ENCODE measurements around the gene RNF11.

RNF11 gene

GRCh38 chr1:51298322-51298705, 62.2 kb downstream of the RNF11 start:
- DNase-seq = no peak

GRCh38 chr1:51299185-51299885, 63.3 kb downstream of the RNF11 start:
- DNase-seq = peak; percentile 5

GRCh38 chr1:51299981-51300670, 64.1 kb downstream of the RNF11 start:
- DNase-seq = no peak

- no peak for DNase-seq
These were observed 65.2 kb downstream of the RNF11 start for GRCh38 chr1:51301152-51301843.

- DNase-seq = peak; percentile 12
These were observed 65.7 kb downstream of the RNF11 start for GRCh38 chr1:51301844-51302162.

- no peak for DNase-seq
These were observed 66.2 kb downstream of the RNF11 start for GRCh38 chr1:51302270-51302669.

- no peak for DNase-seq
These were observed 66.7 kb downstream of the RNF11 start for GRCh38 chr1:51302746-51303145.

GRCh38 chr1:51303315-51303714, 67.2 kb downstream of the RNF11 start:
- no peak for DNase-seq

GRCh38 chr1:51303751-51304251, 67.7 kb downstream of the RNF11 start:
- DNase-seq = no peak

GRCh38 chr1:51304360-51304759, 68.3 kb downstream of the RNF11 start:
- DNase-seq = no peak

- no peak for DNase-seq
These were observed 69.3 kb downstream of the RNF11 start for GRCh38 chr1:51305371-51305823.

- DNase-seq = no peak
These were observed 70.9 kb downstream of the RNF11 start for GRCh38 chr1:51306950-51307349.

- DNase-seq = no peak
These were observed 72.6 kb downstream of the RNF11 start for GRCh38 chr1:51308636-51309035.

GRCh38 chr1:51309291-51309690, 73.2 kb downstream of the RNF11 start:
- DNase-seq = no peak

- DNase-seq = no peak
These were observed 75.0 kb downstream of the RNF11 start for GRCh38 chr1:51310871-51311613.

- no peak for DNase-seq
These were observed 75.8 kb downstream of the RNF11 start for GRCh38 chr1:51311826-51312225.

GRCh38 chr1:51312718-51313117, 76.6 kb downstream of the RNF11 start:
- DNase-seq = no peak

- no peak for DNase-seq
These were observed 77.3 kb downstream of the RNF11 start for GRCh38 chr1:51313268-51313852.

- no peak for DNase-seq
These were observed 78.1 kb downstream of the RNF11 start for GRCh38 chr1:51313961-51314777.

- DNase-seq = no peak
These were observed 78.9 kb downstream of the RNF11 start for GRCh38 chr1:51314974-51315373.

GRCh38 chr1:51316113-51316845, 80.2 kb downstream of the RNF11 start:
- no peak for DNase-seq

Data from NCI-H2171 treated with DMSO at 0.1 percent for 48 hours (cell line).